Mesenchymal stem cell (in vitro differentiated cells and primary cell): ENCODE measurements around the gene AHNAK2.
A peak's percentile ranks its signal among the peaks of the same experiment; 100 is the strongest.

ENCODE experiments used
- DNase-seq: peaks from one replicate; pipeline ENCODE4 v3.0.0-alpha.2; 2013
- H2AFZ ChIP-seq: one replicate; pipeline ENCODE4 v1.6.1; 2013; ENCODE audit warnings: low read depth, mild to moderate bottlenecking, control low read depth, inconsistent platforms, low read length, moderate library complexity
- H2AK5ac ChIP-seq: 2 replicates; pipeline ENCODE4 v1.6.1; 2013; ENCODE audit warnings: low read length, moderate library complexity, mild to moderate bottlenecking, inconsistent platforms; ENCODE audit not compliant: severe bottlenecking
- H2BK120ac ChIP-seq: one replicate; pipeline ENCODE4 v1.6.1; 2013; ENCODE audit warnings: low read depth, mild to moderate bottlenecking, inconsistent platforms, low read length, moderate library complexity
- H2BK12ac ChIP-seq, 2 experiments: one replicate each; pipeline ENCODE4 v1.6.1; 2013; ENCODE audit warnings: inconsistent platforms in 2 of 2, low read length in 2 of 2, mild to moderate bottlenecking in 2 of 2, moderate library complexity in 2 of 2, control low read depth in 1 of 2
- H2BK15ac ChIP-seq: one replicate; pipeline ENCODE4 v1.6.1; 2013; ENCODE audit warnings: mild to moderate bottlenecking, low read depth, inconsistent platforms; ENCODE audit not compliant: poor library complexity, severe bottlenecking
- H2BK5ac ChIP-seq: 2 replicates; pipeline ENCODE4 v1.6.1; 2013; ENCODE audit warnings: low read depth, mild to moderate bottlenecking, low read length, control low read depth, inconsistent platforms; ENCODE audit not compliant: poor library complexity, severe bottlenecking
- H3K14ac ChIP-seq, 2 experiments: one replicate each; pipeline ENCODE4 v1.6.1; 2013; ENCODE audit warnings: inconsistent platforms in 2 of 2, low read length in 2 of 2, control low read depth in 1 of 2, mild to moderate bottlenecking in 1 of 2, moderate library complexity in 1 of 2
- H3K18ac ChIP-seq, 2 experiments: one replicate each; pipeline ENCODE4 v1.6.1; 2013; ENCODE audit warnings: inconsistent platforms in 2 of 2, low read length in 2 of 2, control low read depth in 1 of 2, low read depth in 1 of 2, mild to moderate bottlenecking in 1 of 2
- H3K23ac ChIP-seq, 2 experiments: one replicate each; pipeline ENCODE4 v1.6.1; 2013; ENCODE audit warnings: inconsistent platforms in 2 of 2, low read length in 2 of 2, mild to moderate bottlenecking in 2 of 2, moderate library complexity in 2 of 2, control low read depth in 1 of 2
- H3K27ac ChIP-seq: 2 replicates; pipeline ENCODE4 v1.5.1; 2013; ENCODE audit warnings: mild to moderate bottlenecking, moderate library complexity, low read length, control low read depth, inconsistent platforms; ENCODE audit not compliant: poor library complexity, severe bottlenecking
- H3K27me3 ChIP-seq, 2 experiments: 2 replicates each; pipeline versions ENCODE4 v1.6.1 to v1.7.0; 2013; ENCODE audit warnings: low read length in 2 of 2, mild to moderate bottlenecking in 2 of 2, moderate library complexity in 2 of 2, control low read depth in 1 of 2, inconsistent platforms in 1 of 2; ENCODE audit not compliant: control insufficient read depth in 1 of 2, insufficient read depth in 1 of 2
- H3K36me3 ChIP-seq, 2 experiments: 2 replicates each; pipeline versions ENCODE4 v1.6.1 to v1.7.0; 2013; ENCODE audit warnings: low read length in 2 of 2, control low read depth in 1 of 2, inconsistent platforms in 1 of 2, low read depth in 1 of 2, mild to moderate bottlenecking in 1 of 2; ENCODE audit not compliant: insufficient read depth in 2 of 2, control insufficient read depth in 1 of 2
- H3K4ac ChIP-seq, 2 experiments: one replicate each; pipeline ENCODE4 v1.6.1; 2013; ENCODE audit warnings: inconsistent platforms in 2 of 2, low read length in 2 of 2, mild to moderate bottlenecking in 2 of 2, moderate library complexity in 2 of 2, control low read depth in 1 of 2, low read depth in 1 of 2
- H3K4me1 ChIP-seq: 2 replicates; pipeline ENCODE4 v1.6.1; 2013; ENCODE audit warnings: low read depth, low read length, control low read depth; ENCODE audit not compliant: control insufficient read depth, insufficient read depth
- H3K4me2 ChIP-seq: 2 replicates; pipeline ENCODE4 v1.6.1; 2013; ENCODE audit warnings: low read length, mild to moderate bottlenecking, inconsistent platforms; ENCODE audit not compliant: poor library complexity, severe bottlenecking
- H3K4me3 ChIP-seq, 2 experiments: 2 replicates each; pipeline versions ENCODE4 v1.5.1 to v1.7.0; 2013; ENCODE audit warnings: low read length in 2 of 2, mild to moderate bottlenecking in 2 of 2, control low read depth in 1 of 2, low read depth in 1 of 2; ENCODE audit not compliant: insufficient read depth in 1 of 2
- H3K79me1 ChIP-seq: replicated peaks from 2 replicates; pipeline ENCODE4 v1.6.1; 2013; ENCODE audit warnings: mild to moderate bottlenecking, control low read depth, low read length, inconsistent platforms; ENCODE audit not compliant: poor library complexity, severe bottlenecking
- H3K9ac ChIP-seq: 2 replicates; pipeline ENCODE4 v1.7.0; 2013; ENCODE audit warnings: mild to moderate bottlenecking, low read length, moderate library complexity
- H3K9me3 ChIP-seq: 2 replicates; pipeline ENCODE4 v1.7.0; 2013; ENCODE audit warnings: mild to moderate bottlenecking, low read length; ENCODE audit not compliant: control insufficient read depth
- H4K8ac ChIP-seq: one replicate; pipeline ENCODE4 v1.6.1; 2013; ENCODE audit warnings: inconsistent platforms, mild to moderate bottlenecking, low read length, moderate library complexity
- H4K91ac ChIP-seq: one replicate; pipeline ENCODE4 v1.6.1; 2013; ENCODE audit warnings: mild to moderate bottlenecking, low read length, inconsistent platforms
- WGBS: methylation state at CpG from one replicate; pipeline ENCODE4 v1.1.7; 2013; ENCODE audit warnings: mixed read lengths; 5-methylcytosine and 5-hydroxymethylcytosine counted together

AHNAK2 gene

GRCh38 chr14:104973385-104974145, 4.6 kb downstream of the AHNAK2 start:
- peak overlapping the region; percentile 32 for H2AFZ ChIP-seq
- peak overlapping the region; percentile 37 to 90 for H3K18ac ChIP-seq
- DNase-seq, result no peak
- H3K27ac ChIP-seq, result peak overlapping the region; percentile 86
- peak overlapping the region in 1 of 2 experiments; percentile 47 for H3K23ac ChIP-seq
- peak overlapping the region in 1 of 2 experiments; percentile 64 for H3K4me3 ChIP-seq
- H3K4me2 ChIP-seq, result no peak overlapping the region
- no peaks in the 10 kb centered on the region for H3K27me3 ChIP-seq
- peak overlapping the region; percentile 80 for H2AK5ac ChIP-seq
- H3K14ac ChIP-seq, result no peak overlapping the region
- H2BK15ac ChIP-seq, result peak overlapping the region; percentile 66
- peak overlapping the region; percentile 91 for H3K9ac ChIP-seq
- peak overlapping the region; percentile 86 for H4K91ac ChIP-seq
- H2BK5ac ChIP-seq, result peak overlapping the region; percentile 11
- H3K4ac ChIP-seq, result peak overlapping the region; percentile 10 to 91
- peaks cover 17% of the 10 kb centered on the region for H3K79me1 ChIP-seq
- H2BK120ac ChIP-seq, result peak overlapping the region; percentile 44
- peaks cover 92% of the 10 kb centered on the region for H3K4me1 ChIP-seq
- peaks cover 0 to 5% of the 10 kb centered on the region in 2 experiments for H3K36me3 ChIP-seq
- H4K8ac ChIP-seq, result peak overlapping the region; percentile 79
- 24% methylated on average over 14 of the region's 23 CpGs for WGBS
- H2BK12ac ChIP-seq, result peak overlapping the region; percentile 70 to 73
- H3K9me3 ChIP-seq, result no peaks in the 10 kb centered on the region

- no peak overlapping the region for H3K14ac ChIP-seq
- peak overlapping the region; percentile 51 to 93 for H2BK12ac ChIP-seq
- peak; percentile 93 for DNase-seq
- H3K9ac ChIP-seq, result peak overlapping the region; percentile 91
- H2AFZ ChIP-seq, result peak overlapping the region; percentile 32
- H3K4me3 ChIP-seq, result peak overlapping the region in 1 of 2 experiments; percentile 66
- H3K79me1 ChIP-seq, result peaks cover 17% of the 10 kb centered on the region
- peaks cover 96% of the 10 kb centered on the region for H3K4me1 ChIP-seq
- peak overlapping the region; percentile 97 for H4K91ac ChIP-seq
- no peak overlapping the region for H3K4me2 ChIP-seq
- no peaks in the 10 kb centered on the region for H3K27me3 ChIP-seq
- peak overlapping the region; percentile 58 to 86 for H3K18ac ChIP-seq
- H2AK5ac ChIP-seq, result peak overlapping the region; percentile 94
- peak overlapping the region; percentile 84 for H4K8ac ChIP-seq
- no peak overlapping the region for H3K23ac ChIP-seq
- H3K9me3 ChIP-seq, result no peaks in the 10 kb centered on the region
- 15% methylated on average over 12 of the region's 12 CpGs for WGBS
- H3K4ac ChIP-seq, result peak overlapping the region; percentile 47 to 58
- H3K27ac ChIP-seq, result peak overlapping the region; percentile 86
- H2BK5ac ChIP-seq, result no peak overlapping the region
- peak overlapping the region; percentile 88 for H2BK15ac ChIP-seq
- peaks cover 0 to 5% of the 10 kb centered on the region in 2 experiments for H3K36me3 ChIP-seq
- peak overlapping the region; percentile 39 for H2BK120ac ChIP-seq
Observed at GRCh38 chr14:104973135-104973384, 5.1 kb downstream of the AHNAK2 start.

GRCh38 chr14:104972301-104973134, 5.7 kb downstream of the AHNAK2 start:
- H2BK12ac ChIP-seq, result peak overlapping the region; percentile 51 to 93
- 72% methylated on average over 28 of the region's 28 CpGs for WGBS

More at GRCh38 chr14:104972301-104973134, 5.7 kb downstream of the AHNAK2 start:
- DNase-seq, result peak; percentile 28
- H3K4me3 ChIP-seq, result peak overlapping the region in 1 of 2 experiments; percentile 66
- H3K9ac ChIP-seq, result peak overlapping the region; percentile 91
- peak overlapping the region; percentile 84 for H4K8ac ChIP-seq
- peak overlapping the region; percentile 39 for H2BK120ac ChIP-seq
- H3K14ac ChIP-seq, result peak overlapping the region in 1 of 2 experiments; percentile 29
- H2BK5ac ChIP-seq, result peak overlapping the region; percentile 74
- H3K23ac ChIP-seq, result no peak overlapping the region
- H3K18ac ChIP-seq, result peak overlapping the region; percentile 58 to 86
- H2BK15ac ChIP-seq, result peak overlapping the region; percentile 90
- H2AK5ac ChIP-seq, result peak overlapping the region; percentile 94
- H3K4me2 ChIP-seq, result no peak overlapping the region
- peaks cover 0 to 5% of the 10 kb centered on the region in 2 experiments for H3K36me3 ChIP-seq
- no peaks in the 10 kb centered on the region for H3K27me3 ChIP-seq
- peak overlapping the region; percentile 32 for H2AFZ ChIP-seq
- H3K4me1 ChIP-seq, result peaks cover 97% of the 10 kb centered on the region
- peak overlapping the region; percentile 66 for H3K27ac ChIP-seq
- H3K79me1 ChIP-seq, result peaks cover 17% of the 10 kb centered on the region
- H3K9me3 ChIP-seq, result no peaks in the 10 kb centered on the region
- H4K91ac ChIP-seq, result peak overlapping the region; percentile 97
- peak overlapping the region; percentile 47 to 89 for H3K4ac ChIP-seq
